ENCODE measurements around the gene ADCY5. TPM values are rescaled to one million over a fixed set of nuclear protein-coding genes. Genes with fewer than 3 reads are reported as not detected.

Gene ADCY5
- polyA plus RNA-seq, 2 of the 4 experiments (the other 2 are of a cell fraction), result 0.57 to 0.68 TPM

DNA sequence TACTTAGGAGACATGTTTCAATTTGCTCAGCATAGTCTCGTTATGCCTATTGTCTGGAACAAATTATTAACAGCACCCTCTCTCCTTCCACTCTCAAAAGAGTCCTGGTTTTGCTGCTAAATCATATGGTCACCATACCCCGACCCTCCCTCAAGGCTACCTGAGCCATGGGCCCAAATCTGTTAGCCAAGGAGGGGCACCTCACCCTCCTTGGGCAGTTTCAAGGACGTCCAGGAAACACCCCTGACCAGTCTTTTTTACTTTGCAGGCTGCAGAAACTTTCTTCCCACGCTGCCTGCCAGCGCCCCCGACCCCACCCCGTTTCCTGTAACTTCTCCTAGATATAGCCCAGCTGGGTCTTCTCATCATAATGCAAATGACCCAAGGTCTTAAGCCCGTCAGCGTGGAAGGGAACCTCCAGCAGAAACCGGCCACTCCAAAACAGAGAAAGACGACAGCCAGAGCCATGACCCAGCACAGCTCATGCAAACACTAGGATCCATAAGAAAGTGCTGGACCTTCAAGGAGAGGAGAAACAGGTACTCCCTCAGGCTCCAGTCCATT, 62.3 kb downstream of the ADCY5 start:
- no peak for TF ChIP-seq FOSL2 (IDR thresholded peaks at IDR 0.05)
- no peak for TF ChIP-seq FOSL2 (CRISPR knock-in tag; IDR thresholded peaks at IDR 0.05)
- TF ChIP-seq NPAS2 (CRISPR knock-in tag; IDR thresholded peaks at IDR 0.05; ENCODE audit: borderline replicate concordance), result no peak
- no peak for TF ChIP-seq POLR2A (IDR thresholded peaks at IDR 0.05; ENCODE audit: low read length)
- TF ChIP-seq POLR2AphosphoS2 (conservative IDR thresholded peaks at IDR 0.05; ENCODE audit: low read length), result no peak
- TF ChIP-seq EHMT2 (IDR thresholded peaks at IDR 0.05; ENCODE audit: low read depth), result no peak
- no peak for TF ChIP-seq HDAC2 (IDR thresholded peaks at IDR 0.05)
- no peak for TF ChIP-seq CBX2 (IDR thresholded peaks at IDR 0.05; ENCODE audit: borderline replicate concordance, low read depth)
- Histone ChIP-seq H3K27ac (peak overlapping the region; percentile 34 to 67; a peak in 4 of 6 replicates), H3K4me1 (peaks cover 12% of the 10 kb centered on the region), H3K4me3 (no peak overlapping the region), H3K9me3 (no peaks in the 10 kb centered on the region), H3K4me2 (peak overlapping the region; percentile 26)
- DNase-seq (ENCODE audit: low read depth in 1 of 2, low spot score in 1 of 2), result no peak
- no peak for FAIRE-seq
- WGBS (ENCODE audit: missing lambda C conversion rate), result 87% methylated on average over 11 of the region's 11 CpGs
- ChIA-PET CTCF (interaction anchor here (0.8 to 1.0 kb wide), 2 partner anchors 10 to 173 kb away, joined by 3 read pairs; no protein-coding TSS in a partner anchor), POLR2A (no interaction called here)
- ATAC-seq, result no peak

DNA sequence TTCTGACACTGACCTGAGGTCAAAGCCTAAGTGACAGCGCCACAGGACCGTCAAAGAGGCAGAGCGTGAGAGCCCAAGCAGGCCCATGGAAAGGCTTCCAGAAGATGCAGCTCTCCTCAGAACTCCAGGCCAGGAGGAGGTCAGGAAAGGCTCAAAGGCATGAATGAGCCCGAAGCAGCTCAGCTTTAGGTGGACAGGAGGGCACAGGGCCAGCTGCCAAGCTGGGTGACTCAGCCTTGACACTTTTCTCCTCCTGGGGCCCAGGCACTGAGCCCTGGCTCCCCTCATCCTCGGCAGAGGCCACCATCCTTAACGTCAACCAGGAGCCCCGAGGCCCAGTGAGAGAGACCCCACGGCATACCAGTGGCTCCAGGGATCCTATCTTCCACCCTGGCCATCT, 62.9 kb downstream of the ADCY5 start:
- TF ChIP-seq, protein P1, sequence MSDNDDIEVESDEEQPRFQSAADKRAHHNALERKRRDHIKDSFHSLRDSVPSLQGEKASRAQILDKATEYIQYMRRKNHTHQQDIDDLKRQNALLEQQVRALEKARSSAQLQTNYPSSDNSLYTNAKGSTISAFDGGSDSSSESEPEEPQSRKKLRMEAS (IDR thresholded peaks at IDR 0.05), result no peak
- TF ChIP-seq MYC (IDR thresholded peaks at IDR 0.05; ENCODE audit: borderline replicate concordance, low read length) (no peak), GATA3 (IDR thresholded peaks at IDR 0.05; ENCODE audit: borderline replicate concordance) (no peak), SREBF2 (IDR thresholded peaks at IDR 0.05) (no peak), JUN (IDR thresholded peaks at IDR 0.05) (no peak), CHD4 (IDR thresholded peaks at IDR 0.05; ENCODE audit: borderline replicate concordance) (no peak), ZSCAN20 (CRISPR knock-in tag; IDR thresholded peaks at IDR 0.05) (no peak), TFCP2L1 (CRISPR knock-in tag; IDR thresholded peaks at IDR 0.05) (no peak), CHD2 (IDR thresholded peaks at IDR 0.05; ENCODE audit: low read length, partially characterized antibody) (no peak)
- TF ChIP-seq, protein P2, sequence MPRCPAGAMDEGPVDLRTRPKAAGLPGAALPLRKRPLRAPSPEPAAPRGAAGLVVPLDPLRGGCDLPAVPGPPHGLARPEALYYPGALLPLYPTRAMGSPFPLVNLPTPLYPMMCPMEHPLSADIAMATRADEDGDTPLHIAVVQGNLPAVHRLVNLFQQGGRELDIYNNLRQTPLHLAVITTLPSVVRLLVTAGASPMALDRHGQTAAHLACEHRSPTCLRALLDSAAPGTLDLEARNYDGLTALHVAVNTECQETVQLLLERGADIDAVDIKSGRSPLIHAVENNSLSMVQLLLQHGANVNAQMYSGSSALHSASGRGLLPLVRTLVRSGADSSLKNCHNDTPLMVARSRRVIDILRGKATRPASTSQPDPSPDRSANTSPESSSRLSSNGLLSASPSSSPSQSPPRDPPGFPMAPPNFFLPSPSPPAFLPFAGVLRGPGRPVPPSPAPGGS (IDR thresholded peaks at IDR 0.05), result no peak
- TF ChIP-seq, protein P3, sequence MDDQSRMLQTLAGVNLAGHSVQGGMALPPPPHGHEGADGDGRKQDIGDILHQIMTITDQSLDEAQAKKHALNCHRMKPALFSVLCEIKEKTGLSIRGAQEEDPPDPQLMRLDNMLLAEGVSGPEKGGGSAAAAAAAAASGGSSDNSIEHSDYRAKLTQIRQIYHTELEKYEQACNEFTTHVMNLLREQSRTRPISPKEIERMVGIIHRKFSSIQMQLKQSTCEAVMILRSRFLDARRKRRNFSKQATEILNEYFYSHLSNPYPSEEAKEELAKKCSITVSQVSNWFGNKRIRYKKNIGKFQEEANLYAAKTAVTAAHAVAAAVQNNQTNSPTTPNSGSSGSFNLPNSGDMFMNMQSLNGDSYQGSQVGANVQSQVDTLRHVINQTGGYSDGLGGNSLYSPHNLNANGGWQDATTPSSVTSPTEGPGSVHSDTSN (IDR thresholded peaks at IDR 0.05), result no peak
- TF ChIP-seq, protein P4, sequence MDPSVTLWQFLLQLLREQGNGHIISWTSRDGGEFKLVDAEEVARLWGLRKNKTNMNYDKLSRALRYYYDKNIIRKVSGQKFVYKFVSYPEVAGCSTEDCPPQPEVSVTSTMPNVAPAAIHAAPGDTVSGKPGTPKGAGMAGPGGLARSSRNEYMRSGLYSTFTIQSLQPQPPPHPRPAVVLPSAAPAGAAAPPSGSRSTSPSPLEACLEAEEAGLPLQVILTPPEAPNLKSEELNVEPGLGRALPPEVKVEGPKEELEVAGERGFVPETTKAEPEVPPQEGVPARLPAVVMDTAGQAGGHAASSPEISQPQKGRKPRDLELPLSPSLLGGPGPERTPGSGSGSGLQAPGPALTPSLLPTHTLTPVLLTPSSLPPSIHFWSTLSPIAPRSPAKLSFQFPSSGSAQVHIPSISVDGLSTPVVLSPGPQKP (IDR thresholded peaks at IDR 0.05; ENCODE audit: low read depth, low read length), result no peak
- TF ChIP-seq, protein P5, sequence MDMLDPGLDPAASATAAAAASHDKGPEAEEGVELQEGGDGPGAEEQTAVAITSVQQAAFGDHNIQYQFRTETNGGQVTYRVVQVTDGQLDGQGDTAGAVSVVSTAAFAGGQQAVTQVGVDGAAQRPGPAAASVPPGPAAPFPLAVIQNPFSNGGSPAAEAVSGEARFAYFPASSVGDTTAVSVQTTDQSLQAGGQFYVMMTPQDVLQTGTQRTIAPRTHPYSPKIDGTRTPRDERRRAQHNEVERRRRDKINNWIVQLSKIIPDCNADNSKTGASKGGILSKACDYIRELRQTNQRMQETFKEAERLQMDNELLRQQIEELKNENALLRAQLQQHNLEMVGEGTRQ (IDR thresholded peaks at IDR 0.05), result no peak
- Histone ChIP-seq H3K4me3 (no peak overlapping the region), H3K4me1 (peaks cover 12% of the 10 kb centered on the region), H3K9me3 (no peaks in the 10 kb centered on the region), H3K27ac (peak overlapping the region; percentile 34 to 67; a peak in 4 of 6 replicates), H3K4me2 (peak overlapping the region; percentile 26)
- ATAC-seq (peak in 1 of 2 experiments; percentile 67; a peak in 3 of 6 replicates), FAIRE-seq (no peak), DNase-seq (ENCODE audit: low read depth in 1 of 2, low spot score in 1 of 2) (peak in 1 of 2 experiments; percentile 25)
- POLR2A ChIA-PET, result interaction anchor here (0.6 kb wide), 1 partner anchor 340 kb away, joined by 3 read pairs; no protein-coding TSS in a partner anchor
- CTCF ChIA-PET, result interaction anchor here (1.0 kb wide), 1 partner anchor 9 kb away, joined by 3 read pairs; no protein-coding TSS in a partner anchor
- WGBS (ENCODE audit: missing lambda C conversion rate), result 60% methylated on average over 8 of the region's 8 CpGs

All from A549 (cell line).